ENCODE data around the gene MCAT.
A peak's percentile ranks its signal among the peaks of the same experiment; 100 is the strongest.
"Not testable (repeated sequence)": the region's sequence is repeated elsewhere in the genome, so short reads cannot be mapped to it uniquely, and the experiment has no call there.

MCAT gene

DNA sequence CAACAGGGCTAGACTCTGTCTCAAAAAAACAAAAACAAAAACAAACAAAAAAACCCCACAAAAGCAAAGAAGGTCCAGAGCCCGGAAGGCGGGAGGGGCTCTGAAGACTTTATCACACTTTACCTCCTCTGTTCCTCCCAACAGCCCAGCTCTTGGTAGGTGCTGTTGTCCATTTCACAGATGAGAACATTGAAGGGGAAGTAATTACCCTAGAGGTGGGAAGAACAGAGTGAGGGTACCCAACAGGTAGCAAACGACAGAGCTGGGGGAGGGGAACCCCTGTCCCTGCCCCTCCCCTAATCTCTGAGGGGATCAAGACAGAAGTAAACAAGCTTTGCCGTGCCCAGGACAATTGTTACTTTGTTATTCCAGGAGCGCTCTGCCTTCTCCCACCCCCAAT, 33.7 kb downstream of the MCAT start:
- ChIA-PET CTCF (no interaction called here), POLR2A (interaction anchor here (0.9 kb wide), 1 partner anchor 34 kb away, joined by 3 read pairs; the partner anchor contains the start of gene MCAT)
- DNase-seq (ENCODE audit: extremely low spot score) = no peak
- no peak for TF ChIP-seq PKNOX1 (IDR thresholded peaks at IDR 0.05)

DNA sequence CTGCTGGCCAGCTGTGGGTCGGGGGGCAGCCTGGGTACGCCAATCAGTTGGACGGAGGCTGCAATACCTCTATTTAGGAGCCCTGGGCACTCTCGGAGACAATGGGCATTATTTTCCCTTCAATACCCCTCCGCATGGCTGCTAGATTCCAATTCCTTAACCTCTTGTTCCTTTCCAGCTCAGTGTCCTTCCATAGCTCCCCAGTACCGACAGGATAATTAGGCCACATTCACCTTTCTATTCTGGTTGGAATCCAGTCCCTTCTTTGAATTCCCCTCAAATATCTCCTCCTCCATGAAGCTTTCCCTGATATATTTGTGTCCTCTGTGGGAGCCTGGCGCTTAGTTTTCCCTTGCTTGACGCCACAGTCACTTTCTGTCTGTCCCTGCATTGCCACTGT, 36.9 kb downstream of the MCAT start:
- POLR2A ChIA-PET = no interaction called here
- TF ChIP-seq LEF1 (IDR thresholded peaks at IDR 0.05; ENCODE audit: borderline replicate concordance) (no peak), FOXA1 (IDR thresholded peaks at IDR 0.05) (no peak), ELF4 (IDR thresholded peaks at IDR 0.05) (no peak), PKNOX1 (IDR thresholded peaks at IDR 0.05) (no peak), ZNF384 (IDR thresholded peaks at IDR 0.05) (no peak), CTBP1 (IDR thresholded peaks at IDR 0.05; ENCODE audit: borderline replicate concordance) (no peak), L3MBTL2 (conservative IDR thresholded peaks at IDR 0.05) (no peak), BHLHE40 (IDR thresholded peaks at IDR 0.05; ENCODE audit: borderline replicate concordance) (no peak), FOXM1 (IDR thresholded peaks at IDR 0.05; ENCODE audit: borderline replicate concordance) (no peak), SP1 (IDR thresholded peaks at IDR 0.05) (no peak), NFRKB (IDR thresholded peaks at IDR 0.05) (no peak), FOXK2 (IDR thresholded peaks at IDR 0.05) (no peak), TARDBP (IDR thresholded peaks at IDR 0.05) (no peak)
- CTCF ChIA-PET = no interaction called here
- DNase-seq (ENCODE audit: extremely low spot score) = no peak

GRCh38 chr22:43104950-43105349, 38.2 kb downstream of the MCAT start:
- CTCF ChIA-PET; DNase-seq (ENCODE audit: extremely low spot score); POLR2A ChIA-PET: not testable (repeated sequence)

GRCh38 chr22:43104056-43104625, 39.1 kb downstream of the MCAT start:
- POLR2A ChIA-PET; DNase-seq (ENCODE audit: extremely low spot score); CTCF ChIA-PET: not testable (repeated sequence)
- TF ChIP-seq PKNOX1 (IDR thresholded peaks at IDR 0.05) = peak; percentile 58

- no peak for TF ChIP-seq TARDBP (IDR thresholded peaks at IDR 0.05)
- no peak for TF ChIP-seq ZNF384 (IDR thresholded peaks at IDR 0.05)
- no peak for TF ChIP-seq LEF1 (IDR thresholded peaks at IDR 0.05; ENCODE audit: borderline replicate concordance)
- TF ChIP-seq SP1 (IDR thresholded peaks at IDR 0.05) = no peak
- no peak for TF ChIP-seq ARNT (IDR thresholded peaks at IDR 0.05)
- no peak for TF ChIP-seq HDGF (IDR thresholded peaks at IDR 0.05; ENCODE audit: borderline replicate concordance)
- TF ChIP-seq SUZ12 (IDR thresholded peaks at IDR 0.05) = no peak
- TF ChIP-seq NFRKB (IDR thresholded peaks at IDR 0.05) = no peak
- no peak for TF ChIP-seq CTBP1 (IDR thresholded peaks at IDR 0.05; ENCODE audit: borderline replicate concordance)
- no peak for TF ChIP-seq FOXK2 (IDR thresholded peaks at IDR 0.05)
- TF ChIP-seq FOXM1 (IDR thresholded peaks at IDR 0.05; ENCODE audit: borderline replicate concordance) = no peak
- TF ChIP-seq FOXA1 (IDR thresholded peaks at IDR 0.05) = no peak
- TF ChIP-seq L3MBTL2 (conservative IDR thresholded peaks at IDR 0.05) = no peak
- TF ChIP-seq ELF4 (IDR thresholded peaks at IDR 0.05) = no peak
- TF ChIP-seq PKNOX1 (IDR thresholded peaks at IDR 0.05) = no peak
- no peak for DNase-seq (ENCODE audit: extremely low spot score)
- POLR2A ChIA-PET = no interaction called here
- CTCF ChIA-PET = interaction anchor here (1.0 kb wide), 1 partner anchor 87 kb away, joined by 3 read pairs; no protein-coding TSS in a partner anchor
Measured at GRCh38 chr22:43101306-43101705, 41.9 kb downstream of the MCAT start.

GRCh38 chr22:43100225-43100624, 43.0 kb downstream of the MCAT start:
- POLR2A ChIA-PET = no interaction called here
- TF ChIP-seq BHLHE40 (IDR thresholded peaks at IDR 0.05; ENCODE audit: borderline replicate concordance) (no peak), ELF4 (IDR thresholded peaks at IDR 0.05) (no peak), NFRKB (IDR thresholded peaks at IDR 0.05) (no peak), FOXA1 (IDR thresholded peaks at IDR 0.05) (no peak), PKNOX1 (IDR thresholded peaks at IDR 0.05) (no peak), FOXK2 (IDR thresholded peaks at IDR 0.05) (no peak)
- DNase-seq (ENCODE audit: extremely low spot score) = no peak
- CTCF ChIA-PET = no interaction called here

Measured in HEK293T (cell line).